ENCODE measurements around the gene GLT8D1. TPM values are rescaled to one million over a fixed set of nuclear protein-coding genes. Genes with fewer than 3 reads are reported as not detected.

The GLT8D1 gene
- total RNA-seq, 5 donors from 2014 or later (not counting 1 experiment from before 2014, with no cell fraction given) = 21.0 to 47.0 (median 39.1) TPM

GRCh38 chr3:52694528-52695189, 10.9 kb downstream of the GLT8D1 start:
- H3K9me3 ChIP-seq = no peaks in the 10 kb centered on the region
- no peak overlapping the region for H3K4me3 ChIP-seq (ENCODE audit: control insufficient read depth in 1 of 2, extremely low read depth in 1 of 2, low read length in 1 of 2)
- Mint-ChIP-seq H3K4me1 (peaks cover 0 to 9% (median 7%) of the 10 kb centered on the region in 3 donors), H3K4me3 (no peak overlapping the region), H3K9me3 (no peaks in the 10 kb centered on the region), H3K27me3 (no peaks in the 10 kb centered on the region), H3K36me3 (peaks cover 55% of the 10 kb centered on the region), H3K27ac (no peak overlapping the region)
- ChIA-PET POLR2A (interaction anchor here in 1 of 2 donors (0.7 kb wide), 1 partner anchor 45 kb away, joined by 3 read pairs; no protein-coding TSS in a partner anchor), CTCF (no interaction called here)
- 96% methylated on average over 4 of the region's 7 CpGs for WGBS (ENCODE audit: insufficient coverage)
- H3K4me1 ChIP-seq (ENCODE audit: control insufficient read depth in 1 of 2, extremely low read depth in 1 of 2, insufficient read depth in 2 of 2, low read length in 2 of 2) = peaks cover 0 to 3% of the 10 kb centered on the region in 2 experiments
- DNase-seq (no peak), ATAC-seq (replicated peaks in 1 of 4) (no peak)
- H3K36me3 ChIP-seq (ENCODE audit: control insufficient read depth in 2 of 2, extremely low read depth in 1 of 2, insufficient read depth in 1 of 2, low read length in 1 of 2) = peaks cover 13 to 92% of the 10 kb centered on the region in 2 donors
- no peaks in the 10 kb centered on the region for H3K27me3 ChIP-seq (replicated peaks in 1 of 2; ENCODE audit: control insufficient read depth in 2 of 2, extremely low read depth in 1 of 2, insufficient read depth in 2 of 2, low read length in 1 of 2)
- no peak overlapping the region for H3K27ac ChIP-seq (ENCODE audit: low read length)

GRCh38 chr3:52693071-52693470, 12.5 kb downstream of the GLT8D1 start:
- H3K9me3 ChIP-seq = no peaks in the 10 kb centered on the region
- ATAC-seq (replicated peaks in 1 of 4) = no peak
- no peaks in the 10 kb centered on the region for H3K27me3 ChIP-seq (replicated peaks in 1 of 2; ENCODE audit: control insufficient read depth in 2 of 2, extremely low read depth in 1 of 2, insufficient read depth in 2 of 2, low read length in 1 of 2)
- H3K27me3 Mint-ChIP-seq = no peaks in the 10 kb centered on the region
- H3K27ac ChIP-seq (ENCODE audit: low read length) = no peak overlapping the region
- CTCF ChIA-PET = interaction anchor here (0.6 to 0.7 kb wide), 3 partner anchors 22 to 691 kb away, joined by 4 to 6 read pairs (median 4); no protein-coding TSS in a partner anchor
- H3K27ac Mint-ChIP-seq = peak overlapping the region; percentile 17 to 32
- peaks cover 0 to 3% of the 10 kb centered on the region in 2 experiments for H3K4me1 ChIP-seq (ENCODE audit: control insufficient read depth in 1 of 2, extremely low read depth in 1 of 2, insufficient read depth in 2 of 2, low read length in 2 of 2)
- no peaks in the 10 kb centered on the region for H3K9me3 Mint-ChIP-seq
- H3K4me1 Mint-ChIP-seq = peaks cover 0 to 16% (median 15%) of the 10 kb centered on the region in 3 donors
- no peak overlapping the region for H3K4me3 ChIP-seq (ENCODE audit: control insufficient read depth in 1 of 2, extremely low read depth in 1 of 2, low read length in 1 of 2)
- POLR2A ChIA-PET = interaction anchor here (0.5 kb wide), 2 partner anchors 14 to 56 kb away, joined by 3 to 4 read pairs; no protein-coding TSS in a partner anchor
- DNase-seq = no peak
- H3K36me3 Mint-ChIP-seq = peaks cover 71% of the 10 kb centered on the region
- peaks cover 13 to 98% of the 10 kb centered on the region in 2 donors for H3K36me3 ChIP-seq (ENCODE audit: control insufficient read depth in 2 of 2, extremely low read depth in 1 of 2, insufficient read depth in 1 of 2, low read length in 1 of 2)
- no peak overlapping the region for H3K4me3 Mint-ChIP-seq

- Mint-ChIP-seq H3K9me3 (no peaks in the 10 kb centered on the region), H3K27me3 (no peaks in the 10 kb centered on the region), H3K36me3 (peaks cover 65% of the 10 kb centered on the region), H3K4me3 (no peak overlapping the region), H3K4me1 (peaks cover 9 to 37% (median 33%) of the 10 kb centered on the region in 3 donors), H3K27ac (peak overlapping the region in 1 of 2 donors; percentile 34)
- ChIA-PET CTCF (no interaction called here), POLR2A (no interaction called here)
- no peaks in the 10 kb centered on the region for H3K27me3 ChIP-seq (replicated peaks in 1 of 2; ENCODE audit: control insufficient read depth in 2 of 2, extremely low read depth in 1 of 2, insufficient read depth in 2 of 2, low read length in 1 of 2)
- H3K9me3 ChIP-seq = no peaks in the 10 kb centered on the region
- H3K36me3 ChIP-seq (ENCODE audit: control insufficient read depth in 2 of 2, extremely low read depth in 1 of 2, insufficient read depth in 1 of 2, low read length in 1 of 2) = peaks cover 4 to 88% of the 10 kb centered on the region in 2 donors
- WGBS (ENCODE audit: insufficient coverage) = 100% methylated on average over 2 of the region's 2 CpGs
- no peak overlapping the region for H3K27ac ChIP-seq (ENCODE audit: low read length)
- peaks cover 9 to 13% of the 10 kb centered on the region in 2 experiments for H3K4me1 ChIP-seq (ENCODE audit: control insufficient read depth in 1 of 2, extremely low read depth in 1 of 2, insufficient read depth in 2 of 2, low read length in 2 of 2)
- ATAC-seq (replicated peaks in 1 of 4) = no peak
- DNase-seq = no peak
- no peak overlapping the region for H3K4me3 ChIP-seq (ENCODE audit: control insufficient read depth in 1 of 2, extremely low read depth in 1 of 2, low read length in 1 of 2)
Observed at GRCh38 chr3:52690560-52690959, 15.0 kb downstream of the GLT8D1 start.

- DNase-seq (no peak), ATAC-seq (replicated peaks in 1 of 4) (no peak)
- H3K36me3 Mint-ChIP-seq = peaks cover 52% of the 10 kb centered on the region
- H3K27ac Mint-ChIP-seq = no peak overlapping the region
- Histone ChIP-seq H3K9me3 (no peaks in the 10 kb centered on the region), H3K4me3 (ENCODE audit: control insufficient read depth in 1 of 2, extremely low read depth in 1 of 2, low read length in 1 of 2) (no peak overlapping the region), H3K36me3 (ENCODE audit: control insufficient read depth in 2 of 2, extremely low read depth in 1 of 2, insufficient read depth in 1 of 2, low read length in 1 of 2) (peaks cover 3 to 75% of the 10 kb centered on the region in 2 donors), H3K27ac (ENCODE audit: low read length) (peak overlapping the region; percentile 6), H3K4me1 (ENCODE audit: control insufficient read depth in 1 of 2, extremely low read depth in 1 of 2, insufficient read depth in 2 of 2, low read length in 2 of 2) (peaks cover 13% of the 10 kb centered on the region in 2 experiments), H3K27me3 (replicated peaks in 1 of 2; ENCODE audit: control insufficient read depth in 2 of 2, extremely low read depth in 1 of 2, insufficient read depth in 2 of 2, low read length in 1 of 2) (no peaks in the 10 kb centered on the region)
- H3K4me1 Mint-ChIP-seq = peaks cover 19 to 48% (median 44%) of the 10 kb centered on the region in 3 donors
- no peaks in the 10 kb centered on the region for H3K27me3 Mint-ChIP-seq
- ChIA-PET CTCF (no interaction called here), POLR2A (interaction anchor here in 1 of 2 donors (1.6 kb wide), 1 partner anchor 16 kb away, joined by 3 read pairs; the partner anchor contains the start of genes GLT8D1 and SPCS1)
- H3K9me3 Mint-ChIP-seq = no peaks in the 10 kb centered on the region
- WGBS (ENCODE audit: insufficient coverage) = 94% methylated on average over 2 of the region's 3 CpGs
- H3K4me3 Mint-ChIP-seq = no peak overlapping the region
Observed at GRCh38 chr3:52689151-52689550, 16.4 kb downstream of the GLT8D1 start.

- POLR2A ChIA-PET = no interaction called here
- no peaks in the 10 kb centered on the region for H3K27me3 ChIP-seq (replicated peaks in 1 of 2; ENCODE audit: control insufficient read depth in 2 of 2, extremely low read depth in 1 of 2, insufficient read depth in 2 of 2, low read length in 1 of 2)
- no peak overlapping the region for H3K4me3 ChIP-seq (ENCODE audit: control insufficient read depth in 1 of 2, extremely low read depth in 1 of 2, low read length in 1 of 2)
- Mint-ChIP-seq H3K27me3 (no peaks in the 10 kb centered on the region), H3K27ac (no peak overlapping the region), H3K4me3 (peak overlapping the region in 1 of 3 donors; percentile 21), H3K4me1 (peaks cover 23 to 52% (median 50%) of the 10 kb centered on the region in 3 donors), H3K9me3 (no peaks in the 10 kb centered on the region), H3K36me3 (peaks cover 46% of the 10 kb centered on the region)
- H3K27ac ChIP-seq (ENCODE audit: low read length) = no peak overlapping the region
- CTCF ChIA-PET = no interaction called here
- peaks cover 17 to 20% of the 10 kb centered on the region in 2 experiments for H3K4me1 ChIP-seq (ENCODE audit: control insufficient read depth in 1 of 2, extremely low read depth in 1 of 2, insufficient read depth in 2 of 2, low read length in 2 of 2)
- no CpG with 5 or more reads among the region's 6 CpGs for WGBS (ENCODE audit: insufficient coverage)
- H3K36me3 ChIP-seq (ENCODE audit: control insufficient read depth in 2 of 2, extremely low read depth in 1 of 2, insufficient read depth in 1 of 2, low read length in 1 of 2) = peaks cover 3 to 66% of the 10 kb centered on the region in 2 donors
- DNase-seq (no peak), ATAC-seq (replicated peaks in 1 of 4) (no peak)
- no peaks in the 10 kb centered on the region for H3K9me3 ChIP-seq
Observed at GRCh38 chr3:52688266-52688665, 17.3 kb downstream of the GLT8D1 start.

GRCh38 chr3:52685709-52686691, 19.6 kb downstream of the GLT8D1 start, which contains the start of the genes GNL3 and PBRM1:
TSS of gene GNL3 (plus strand) at chr3:52686032. CDS start at chr3:52686093, 61 bp downstream.
TSS of gene PBRM1 (minus strand) at chr3:52685913.
- no peaks in the 10 kb centered on the region for H3K9me3 ChIP-seq
- Mint-ChIP-seq H3K4me1 (peaks cover 39 to 67% (median 65%) of the 10 kb centered on the region in 3 donors), H3K4me3 (peak within 1 kb of the TSS; percentile 96 to 99 (median 99)), H3K27ac (peak within 1 kb of the TSS; percentile 97 to 98), H3K27me3 (no peaks in the 10 kb centered on the region), H3K9me3 (no peaks in the 10 kb centered on the region), H3K36me3 (peaks cover 39% of the 10 kb centered on the region)
- H3K27me3 ChIP-seq (replicated peaks in 1 of 2; ENCODE audit: control insufficient read depth in 2 of 2, extremely low read depth in 1 of 2, insufficient read depth in 2 of 2, low read length in 1 of 2) = no peaks in the 10 kb centered on the region
- peak within 1 kb of the TSS; percentile 79 to 84 for H3K4me3 ChIP-seq (ENCODE audit: control insufficient read depth in 1 of 2, extremely low read depth in 1 of 2, low read length in 1 of 2)
- peak; percentile 86 to 97 (median 91) for DNase-seq
- peak within 1 kb of the TSS; percentile 91 for H3K27ac ChIP-seq (ENCODE audit: low read length)
- ATAC-seq (replicated peaks in 1 of 4) = peak; percentile 86 to 91 (median 88)
- ChIA-PET POLR2A (interaction anchor here (0.5 to 1.4 kb wide), 2 partner anchors 20 to 23 kb away, joined by 4 to 6 read pairs; partner anchors contain the start of gene SPCS1 (in 1 of the 2)), CTCF (no interaction called here)
- peaks cover 0 to 44% of the 10 kb centered on the region in 2 donors for H3K36me3 ChIP-seq (ENCODE audit: control insufficient read depth in 2 of 2, extremely low read depth in 1 of 2, insufficient read depth in 1 of 2, low read length in 1 of 2)
- H3K4me1 ChIP-seq (ENCODE audit: control insufficient read depth in 1 of 2, extremely low read depth in 1 of 2, insufficient read depth in 2 of 2, low read length in 2 of 2) = peaks cover 17 to 20% of the 10 kb centered on the region in 2 experiments
- under 1% methylated on average over 71 of the region's 82 CpGs for WGBS (ENCODE audit: insufficient coverage)
